H9 (cell line): Measurements from ENCODE around the gene CCDC74A. TPM values are rescaled to one million over a fixed set of nuclear protein-coding genes. Genes with fewer than 3 reads are reported as not detected.
"Not testable (repeated sequence)": the region's sequence is repeated elsewhere in the genome, so short reads cannot be mapped to it uniquely, and the experiment has no call there.

Source experiments
- DNase-seq: peaks from one replicate; pipeline ENCODE4 v3.0.0-alpha.2; 2017
- H2AFZ ChIP-seq: one replicate; pipeline ENCODE4 v1.6.1; 2013; ENCODE audit warnings: mild to moderate bottlenecking, low read length, control low read depth, moderate library complexity
- H2AK5ac ChIP-seq: 2 replicates; pipeline ENCODE4 v1.6.1; 2013; ENCODE audit warnings: low read length, control low read depth, mixed read lengths; ENCODE audit not compliant: insufficient read length
- H2BK120ac ChIP-seq: one replicate; pipeline ENCODE4 v1.6.1; 2013; ENCODE audit warnings: low read depth, mild to moderate bottlenecking, low read length, control low read depth, inconsistent platforms; ENCODE audit not compliant: poor library complexity, severe bottlenecking
- H2BK12ac ChIP-seq: 2 replicates; pipeline ENCODE4 v1.6.1; 2013; ENCODE audit warnings: low read length, control low read depth, mixed read lengths, low read depth; ENCODE audit not compliant: insufficient read length
- H2BK15ac ChIP-seq: 2 replicates; pipeline ENCODE4 v1.6.1; 2013; ENCODE audit warnings: low read depth, low read length, control low read depth
- H2BK20ac ChIP-seq: one replicate; pipeline ENCODE4 v1.6.1; 2013; ENCODE audit warnings: low read depth, mild to moderate bottlenecking, low read length, control low read depth, inconsistent platforms; ENCODE audit not compliant: poor library complexity, severe bottlenecking
- H2BK5ac ChIP-seq: 2 replicates; pipeline ENCODE4 v1.6.1; 2013; ENCODE audit warnings: low read length, control low read depth, mixed read lengths; ENCODE audit not compliant: insufficient read length
- H3K14ac ChIP-seq: 2 replicates; pipeline ENCODE4 v1.6.1; 2013; ENCODE audit warnings: low read length, control low read depth; ENCODE audit not compliant: insufficient read depth
- H3K18ac ChIP-seq: 2 replicates; pipeline ENCODE4 v1.6.1; 2013; ENCODE audit warnings: low read depth, mild to moderate bottlenecking, mixed read lengths, low read length, control low read depth; ENCODE audit not compliant: insufficient read length
- H3K23ac ChIP-seq: 2 replicates; pipeline ENCODE4 v1.6.1; 2013; ENCODE audit warnings: low read length, control low read depth, mixed read lengths, low read depth; ENCODE audit not compliant: insufficient read length
- H3K23me2 ChIP-seq: 2 replicates; pipeline ENCODE4 v1.6.1; 2013; ENCODE audit warnings: low read depth, mild to moderate bottlenecking, mixed read lengths, low read length, control low read depth; ENCODE audit not compliant: insufficient read length, poor library complexity, severe bottlenecking
- H3K27ac ChIP-seq: 2 replicates; pipeline ENCODE4 v1.5.1; 2013; ENCODE audit warnings: low read length, control low read depth, mixed read lengths, low read depth; ENCODE audit not compliant: insufficient read length
- H3K27me3 ChIP-seq: 2 replicates; pipeline ENCODE4 v1.6.1; 2013; ENCODE audit warnings: low read length, control low read depth, inconsistent platforms; ENCODE audit not compliant: insufficient read depth
- H3K4ac ChIP-seq: 2 replicates; pipeline ENCODE4 v1.6.1; 2013; ENCODE audit warnings: low read depth, mild to moderate bottlenecking, control low read depth, inconsistent platforms, low read length, moderate library complexity
- H3K4me1 ChIP-seq: 2 replicates; pipeline ENCODE4 v1.6.1; 2013; ENCODE audit warnings: low read length, control low read depth, inconsistent platforms; ENCODE audit not compliant: insufficient read depth
- H3K4me2 ChIP-seq: 2 replicates; pipeline ENCODE4 v1.6.1; 2013; ENCODE audit warnings: low read length, control low read depth, mixed read lengths; ENCODE audit not compliant: insufficient read length, insufficient read depth
- H3K56ac ChIP-seq: 2 replicates; pipeline ENCODE4 v1.6.1; 2013; ENCODE audit warnings: low read depth, mild to moderate bottlenecking, mixed read lengths, low read length, control low read depth; ENCODE audit not compliant: insufficient read length
- H3K79me1 ChIP-seq: 2 replicates; pipeline ENCODE4 v1.6.1; 2013; ENCODE audit warnings: low read depth, mild to moderate bottlenecking, moderate library complexity, low read length, control low read depth, inconsistent platforms; ENCODE audit not compliant: insufficient read depth, poor library complexity, severe bottlenecking
- H3K79me2 ChIP-seq: 2 replicates; pipeline ENCODE4 v1.6.1; 2013; ENCODE audit warnings: low read length, control low read depth, inconsistent platforms; ENCODE audit not compliant: insufficient read depth
- H3K9ac ChIP-seq: 2 replicates; pipeline ENCODE4 v1.6.1; 2013; ENCODE audit warnings: low read length, control low read depth, mixed read lengths; ENCODE audit not compliant: insufficient read length; ENCODE audit errors: extremely low read depth
- H3K9me3 ChIP-seq: one replicate; pipeline ENCODE4 v1.6.1; 2013; ENCODE audit warnings: low read depth, low read length, inconsistent platforms; ENCODE audit not compliant: control insufficient read depth
- H3T11ph ChIP-seq: one replicate; pipeline ENCODE4 v1.6.1; 2013; ENCODE audit warnings: mild to moderate bottlenecking, low read length, control low read depth, inconsistent platforms
- H4K20me1 ChIP-seq: one replicate; pipeline ENCODE4 v1.6.1; 2013; ENCODE audit not compliant: control insufficient read depth, insufficient read length, insufficient read depth
- H4K5ac ChIP-seq: 2 replicates; pipeline ENCODE4 v1.6.1; 2013; ENCODE audit warnings: low read depth, mild to moderate bottlenecking, mixed read lengths, low read length, control low read depth; ENCODE audit not compliant: insufficient read length
- H4K8ac ChIP-seq: replicated peaks from 2 replicates; pipeline ENCODE4 v1.6.1; 2013; ENCODE audit warnings: low read length, control low read depth, mixed read lengths, low read depth; ENCODE audit not compliant: insufficient read length
- H4K91ac ChIP-seq: 2 replicates; pipeline ENCODE4 v1.6.1; 2013; ENCODE audit warnings: low read depth, mild to moderate bottlenecking, moderate library complexity, mixed read lengths, low read length, control low read depth; ENCODE audit not compliant: insufficient read length
- H3K27ac Mint-ChIP-seq, 3 experiments: 2 replicates in 2 of 3; 3 replicates in 1 of 3; pipeline ENCODE4 v1.8.0; 2020 to 2021; ENCODE audit warnings: mixed read lengths in 3 of 3, mild to moderate bottlenecking in 1 of 3, moderate library complexity in 1 of 3
- H3K27me3 Mint-ChIP-seq: 2 replicates; pipeline ENCODE4 v1.8.0; 2021; ENCODE audit warnings: low read depth, mild to moderate bottlenecking, moderate library complexity, mixed read lengths
- H3K36me3 Mint-ChIP-seq, 3 experiments: 2 replicates in 2 of 3; 3 replicates in 1 of 3; pipeline ENCODE4 v1.8.0; 2020 to 2021; ENCODE audit warnings: low read depth in 3 of 3, mixed read lengths in 3 of 3; ENCODE audit not compliant: insufficient read depth in 1 of 3
- H3K4me1 Mint-ChIP-seq, 2 experiments: 2 replicates each; pipeline ENCODE4 v1.8.0; 2020; ENCODE audit warnings: mixed read lengths in 2 of 2
- H3K4me3 Mint-ChIP-seq, 2 experiments: 2 replicates in 1 of 2; 3 replicates in 1 of 2; pipeline ENCODE4 v1.8.0; 2020 to 2021; ENCODE audit warnings: mild to moderate bottlenecking in 2 of 2, mixed read lengths in 2 of 2, moderate library complexity in 1 of 2
- H3K9me3 Mint-ChIP-seq, 2 experiments: 2 replicates in 1 of 2; 3 replicates in 1 of 2; pipeline ENCODE4 v1.8.0; 2020; ENCODE audit warnings: mild to moderate bottlenecking in 2 of 2, mixed read lengths in 2 of 2, moderate library complexity in 1 of 2
- WGBS: extraction: QIAGEN DNeasy Blood & Tissue Kit; methylation state at CpG from one replicate; pipeline ENCODE4 v1.1.7; 2013; ENCODE audit warnings: missing lambda C conversion rate, low lambda C conversion rate, mixed read lengths; ENCODE audit not compliant: insufficient read length; ENCODE audit errors: extremely low coverage; 5-methylcytosine and 5-hydroxymethylcytosine counted together
- total RNA-seq: library from RNA; stranded (reverse); gene quantifications from 2 replicates; pipeline ENCODE4 v1.2.1, GENCODE V29; 2021
- TF ChIP-seq, protein P1 (sequence below): fragments of 200-600 bp; sonication (generic); conservative IDR thresholded peaks from 3 replicates; pipeline ENCODE4 v1.8.0; 2021; ENCODE audit warnings: antibody characterized with exemption, mild to moderate bottlenecking

CCDC74A gene
- total RNA-seq, 1 experiment from 2014 or later: 10.8 TPM

DNA sequence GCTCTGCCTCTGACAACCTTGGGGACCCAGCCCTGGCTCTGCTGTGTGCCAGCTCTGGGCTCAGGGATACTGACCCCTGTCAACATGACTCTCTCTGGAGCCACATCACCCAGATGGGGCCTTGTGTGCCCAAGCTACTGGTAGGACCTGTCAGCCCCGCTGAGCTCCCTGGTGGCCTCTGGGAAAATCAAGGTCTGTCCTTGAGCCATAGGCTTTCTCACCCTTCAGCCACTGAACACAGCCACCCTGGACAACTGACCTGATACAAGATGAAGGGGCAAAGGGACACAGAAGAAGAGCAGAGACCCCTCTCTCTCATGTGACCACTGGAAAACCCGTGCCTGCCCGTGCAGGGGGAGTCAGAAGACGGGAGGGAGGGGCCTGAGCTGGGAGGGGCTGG, 7.8 kb downstream of the CCDC74A start:
- Histone ChIP-seq H3K4ac (no peak overlapping the region), H3K79me2 (no peaks in the 10 kb centered on the region), H3K4me1 (no peaks in the 10 kb centered on the region), H3K23me2 (no peaks in the 10 kb centered on the region), H2BK12ac (no peak overlapping the region), H2BK120ac (no peak overlapping the region), H3K14ac (no peak overlapping the region), H2BK15ac (no peak overlapping the region), H2AK5ac (no peak overlapping the region), H2BK20ac (no peak overlapping the region), H3K23ac (no peak overlapping the region), H3K9ac (no peak overlapping the region), H4K20me1 (no peaks in the 10 kb centered on the region), H4K91ac (no peak overlapping the region), H3K56ac (no peak overlapping the region), H2BK5ac (no peak overlapping the region), H4K8ac (no peak overlapping the region), H3K4me2 (no peak overlapping the region), H3K18ac (no peak overlapping the region), H4K5ac (no peak overlapping the region), H2AFZ (no peak overlapping the region), H3K79me1 (no peaks in the 10 kb centered on the region), H3T11ph (no peak overlapping the region), H3K9me3 (no peaks in the 10 kb centered on the region), H3K27me3 (no peaks in the 10 kb centered on the region), H3K27ac (no peak overlapping the region)
- TF ChIP-seq, protein P1, sequence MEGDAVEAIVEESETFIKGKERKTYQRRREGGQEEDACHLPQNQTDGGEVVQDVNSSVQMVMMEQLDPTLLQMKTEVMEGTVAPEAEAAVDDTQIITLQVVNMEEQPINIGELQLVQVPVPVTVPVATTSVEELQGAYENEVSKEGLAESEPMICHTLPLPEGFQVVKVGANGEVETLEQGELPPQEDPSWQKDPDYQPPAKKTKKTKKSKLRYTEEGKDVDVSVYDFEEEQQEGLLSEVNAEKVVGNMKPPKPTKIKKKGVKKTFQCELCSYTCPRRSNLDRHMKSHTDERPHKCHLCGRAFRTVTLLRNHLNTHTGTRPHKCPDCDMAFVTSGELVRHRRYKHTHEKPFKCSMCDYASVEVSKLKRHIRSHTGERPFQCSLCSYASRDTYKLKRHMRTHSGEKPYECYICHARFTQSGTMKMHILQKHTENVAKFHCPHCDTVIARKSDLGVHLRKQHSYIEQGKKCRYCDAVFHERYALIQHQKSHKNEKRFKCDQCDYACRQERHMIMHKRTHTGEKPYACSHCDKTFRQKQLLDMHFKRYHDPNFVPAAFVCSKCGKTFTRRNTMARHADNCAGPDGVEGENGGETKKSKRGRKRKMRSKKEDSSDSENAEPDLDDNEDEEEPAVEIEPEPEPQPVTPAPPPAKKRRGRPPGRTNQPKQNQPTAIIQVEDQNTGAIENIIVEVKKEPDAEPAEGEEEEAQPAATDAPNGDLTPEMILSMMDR: no peak
- no peak overlapping the region for H3K4me3 Mint-ChIP-seq
- no peaks in the 10 kb centered on the region for H3K36me3 Mint-ChIP-seq
- DNase-seq: no peak
- no peaks in the 10 kb centered on the region for H3K4me1 Mint-ChIP-seq
- WGBS: no CpG with 5 or more reads among the region's 4 CpGs
- no peak overlapping the region for H3K27ac Mint-ChIP-seq
- no peaks in the 10 kb centered on the region; the same call in 1 of the 2 replicates for H3K27me3 Mint-ChIP-seq
- H3K9me3 Mint-ChIP-seq: no peaks in the 10 kb centered on the region

DNA sequence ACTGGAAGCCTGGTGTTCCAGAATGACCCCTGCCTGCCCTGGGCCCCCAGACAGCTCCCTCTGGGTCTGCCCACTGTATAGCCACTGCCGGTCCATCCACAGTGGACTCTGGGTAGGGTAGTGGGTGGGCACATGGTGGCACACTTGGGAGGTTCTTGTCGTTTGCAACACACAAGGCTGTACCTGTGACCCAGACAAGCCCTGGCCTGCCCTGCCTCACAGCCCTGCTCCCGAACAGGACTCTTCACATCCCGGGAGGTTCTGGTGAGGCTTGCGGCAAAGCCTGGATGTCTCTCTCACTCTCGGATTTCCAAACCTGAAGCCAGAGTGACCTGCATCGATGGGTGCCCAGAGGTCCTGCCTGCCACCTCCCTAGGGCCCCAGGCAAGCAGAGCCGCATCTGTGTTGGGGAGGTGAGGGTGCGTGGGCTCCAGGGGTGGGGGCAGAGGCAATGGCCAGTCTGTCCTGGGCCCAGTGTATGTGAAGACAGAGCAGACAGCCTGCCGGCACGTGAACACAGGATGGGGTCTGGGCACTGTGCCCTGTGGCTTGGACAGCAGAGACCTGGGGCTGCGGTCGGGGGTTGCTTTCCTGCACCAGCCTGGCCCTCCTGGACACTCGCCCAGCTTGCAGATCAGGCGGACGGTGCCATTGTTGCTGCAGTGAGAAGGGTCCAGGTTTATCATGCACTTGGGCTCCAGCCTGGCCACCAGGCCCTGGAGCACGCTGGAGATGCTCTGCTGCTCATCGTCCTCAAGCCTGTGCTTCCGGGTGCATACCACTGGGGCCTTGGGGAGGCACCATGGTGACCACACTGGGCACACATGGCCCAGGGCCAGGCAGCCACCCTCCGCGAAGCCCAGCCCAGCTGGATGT, 8.5 kb downstream of the CCDC74A start:
- H3K27me3 ChIP-seq, H3K56ac ChIP-seq: not testable (repeated sequence)

More for the DNA sequence above, 8.5 kb downstream of the CCDC74A start:
- H3K79me2 ChIP-seq, H2BK5ac ChIP-seq, H2BK120ac ChIP-seq, H3K36me3 Mint-ChIP-seq, H3K9ac ChIP-seq, H3K4ac ChIP-seq, H2BK12ac ChIP-seq, H3K9me3 ChIP-seq, H2AFZ ChIP-seq, H3K79me1 ChIP-seq, H2AK5ac ChIP-seq, H3K27ac Mint-ChIP-seq, H3K9me3 Mint-ChIP-seq, H3T11ph ChIP-seq, H4K91ac ChIP-seq, H3K27me3 Mint-ChIP-seq, H3K4me1 Mint-ChIP-seq, H3K18ac ChIP-seq, H3K4me3 Mint-ChIP-seq, H3K23ac ChIP-seq, H4K8ac ChIP-seq, H3K4me1 ChIP-seq, H3K23me2 ChIP-seq, H3K27ac ChIP-seq, H2BK15ac ChIP-seq, H2BK20ac ChIP-seq, DNase-seq, H3K4me2 ChIP-seq, H3K14ac ChIP-seq, H4K5ac ChIP-seq, H4K20me1 ChIP-seq: not testable (repeated sequence)
- WGBS: no CpG with 5 or more reads among the region's 21 CpGs
